GM12801 (cell line): ENCODE data around the gene DOK7.

Experiments
- TF ChIP-seq, protein P1 (sequence below): IDR thresholded peaks from one replicate; pipeline ENCODE4 v1.5.1; 2011; ENCODE audit warnings: control low read depth; ENCODE audit not compliant: insufficient read length; ENCODE audit errors: extremely low read depth

The DOK7 gene

DNA sequence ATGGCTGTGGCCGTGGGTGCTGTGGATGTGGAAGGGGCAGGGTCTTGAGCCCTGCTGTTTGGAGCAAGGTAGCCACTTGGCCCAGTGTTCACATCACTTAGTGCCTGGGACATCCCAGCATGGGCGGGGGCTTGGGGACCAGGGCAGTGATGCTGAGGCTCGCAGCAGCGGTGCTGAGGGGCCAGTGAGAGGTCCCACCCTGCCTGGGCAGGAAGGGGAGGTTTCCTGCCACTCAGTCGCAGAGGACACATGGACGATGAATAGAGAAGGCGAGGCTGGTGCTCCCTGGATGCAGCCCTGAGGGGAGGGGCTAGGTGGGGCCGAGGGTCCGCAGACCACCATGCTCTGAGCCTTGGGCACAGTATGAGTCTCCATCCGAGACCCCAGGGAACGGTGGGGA lies 25.7 kb downstream of the DOK7 start:
- TF ChIP-seq, protein P1, sequence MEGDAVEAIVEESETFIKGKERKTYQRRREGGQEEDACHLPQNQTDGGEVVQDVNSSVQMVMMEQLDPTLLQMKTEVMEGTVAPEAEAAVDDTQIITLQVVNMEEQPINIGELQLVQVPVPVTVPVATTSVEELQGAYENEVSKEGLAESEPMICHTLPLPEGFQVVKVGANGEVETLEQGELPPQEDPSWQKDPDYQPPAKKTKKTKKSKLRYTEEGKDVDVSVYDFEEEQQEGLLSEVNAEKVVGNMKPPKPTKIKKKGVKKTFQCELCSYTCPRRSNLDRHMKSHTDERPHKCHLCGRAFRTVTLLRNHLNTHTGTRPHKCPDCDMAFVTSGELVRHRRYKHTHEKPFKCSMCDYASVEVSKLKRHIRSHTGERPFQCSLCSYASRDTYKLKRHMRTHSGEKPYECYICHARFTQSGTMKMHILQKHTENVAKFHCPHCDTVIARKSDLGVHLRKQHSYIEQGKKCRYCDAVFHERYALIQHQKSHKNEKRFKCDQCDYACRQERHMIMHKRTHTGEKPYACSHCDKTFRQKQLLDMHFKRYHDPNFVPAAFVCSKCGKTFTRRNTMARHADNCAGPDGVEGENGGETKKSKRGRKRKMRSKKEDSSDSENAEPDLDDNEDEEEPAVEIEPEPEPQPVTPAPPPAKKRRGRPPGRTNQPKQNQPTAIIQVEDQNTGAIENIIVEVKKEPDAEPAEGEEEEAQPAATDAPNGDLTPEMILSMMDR: no peak

DNA sequence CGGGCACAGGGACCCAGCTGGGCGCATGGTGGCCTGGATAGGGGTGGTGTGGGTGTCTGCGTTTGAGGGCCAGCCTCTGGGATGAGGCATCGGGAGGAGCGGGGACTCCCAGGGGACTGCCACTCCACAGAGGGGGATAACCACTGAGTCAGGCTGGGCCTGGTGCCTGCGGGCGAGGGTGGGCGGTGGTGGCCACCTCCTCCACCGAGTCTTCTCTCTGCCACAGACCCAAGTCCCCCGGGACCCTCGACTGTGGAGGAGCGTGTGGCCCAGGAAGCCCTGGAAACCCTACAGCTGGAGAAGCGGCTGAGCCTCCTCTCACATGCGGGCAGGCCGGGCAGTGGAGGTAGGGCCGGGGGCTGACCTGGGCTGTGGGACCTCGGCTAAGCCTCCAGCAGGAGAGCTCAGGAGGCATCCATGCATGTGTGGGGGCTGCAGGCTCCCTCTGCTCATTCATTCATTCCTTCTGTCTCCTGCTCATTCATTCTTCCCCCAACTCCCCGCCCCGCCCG lies 26.4 kb downstream of the DOK7 start:
- TF ChIP-seq, protein P1: no peak

DNA sequence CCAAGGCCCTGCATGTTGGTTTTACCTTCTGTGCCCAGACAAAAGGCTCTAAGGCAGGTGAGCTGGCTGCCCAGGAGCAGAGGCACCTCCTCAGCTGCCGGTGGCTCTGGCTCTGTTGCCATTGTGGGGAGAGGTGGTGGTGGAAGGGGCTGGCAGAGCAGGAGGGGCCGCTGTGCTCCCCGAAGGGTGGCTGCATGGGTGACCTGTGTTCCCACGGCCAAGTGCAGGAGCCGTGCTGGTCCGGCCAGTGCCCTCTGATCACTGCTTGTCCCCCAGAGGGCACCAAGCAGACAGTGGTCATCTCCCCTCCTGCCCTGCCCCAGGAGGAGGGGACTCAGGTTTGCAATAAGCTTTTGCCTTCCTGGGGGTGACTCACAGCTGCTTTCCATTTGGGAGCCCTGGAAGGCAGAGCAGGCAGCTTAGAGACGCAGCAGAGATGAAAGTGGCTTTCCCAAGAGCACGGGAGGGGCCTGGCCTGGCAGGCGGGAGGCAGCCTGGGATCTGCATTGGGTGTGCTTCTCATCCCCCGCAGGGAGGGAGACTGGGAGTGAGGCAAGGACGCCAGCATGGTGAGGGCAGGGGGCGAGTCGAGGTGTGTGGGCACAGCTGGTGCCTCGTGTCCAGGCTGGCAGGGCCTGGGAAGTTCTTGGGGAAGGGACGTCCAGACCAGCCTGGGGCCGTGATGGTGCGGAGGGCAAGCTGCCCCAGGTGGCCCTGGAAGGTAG lies 28.7 kb downstream of the DOK7 start:
- TF ChIP-seq, protein P1: no peak

DNA sequence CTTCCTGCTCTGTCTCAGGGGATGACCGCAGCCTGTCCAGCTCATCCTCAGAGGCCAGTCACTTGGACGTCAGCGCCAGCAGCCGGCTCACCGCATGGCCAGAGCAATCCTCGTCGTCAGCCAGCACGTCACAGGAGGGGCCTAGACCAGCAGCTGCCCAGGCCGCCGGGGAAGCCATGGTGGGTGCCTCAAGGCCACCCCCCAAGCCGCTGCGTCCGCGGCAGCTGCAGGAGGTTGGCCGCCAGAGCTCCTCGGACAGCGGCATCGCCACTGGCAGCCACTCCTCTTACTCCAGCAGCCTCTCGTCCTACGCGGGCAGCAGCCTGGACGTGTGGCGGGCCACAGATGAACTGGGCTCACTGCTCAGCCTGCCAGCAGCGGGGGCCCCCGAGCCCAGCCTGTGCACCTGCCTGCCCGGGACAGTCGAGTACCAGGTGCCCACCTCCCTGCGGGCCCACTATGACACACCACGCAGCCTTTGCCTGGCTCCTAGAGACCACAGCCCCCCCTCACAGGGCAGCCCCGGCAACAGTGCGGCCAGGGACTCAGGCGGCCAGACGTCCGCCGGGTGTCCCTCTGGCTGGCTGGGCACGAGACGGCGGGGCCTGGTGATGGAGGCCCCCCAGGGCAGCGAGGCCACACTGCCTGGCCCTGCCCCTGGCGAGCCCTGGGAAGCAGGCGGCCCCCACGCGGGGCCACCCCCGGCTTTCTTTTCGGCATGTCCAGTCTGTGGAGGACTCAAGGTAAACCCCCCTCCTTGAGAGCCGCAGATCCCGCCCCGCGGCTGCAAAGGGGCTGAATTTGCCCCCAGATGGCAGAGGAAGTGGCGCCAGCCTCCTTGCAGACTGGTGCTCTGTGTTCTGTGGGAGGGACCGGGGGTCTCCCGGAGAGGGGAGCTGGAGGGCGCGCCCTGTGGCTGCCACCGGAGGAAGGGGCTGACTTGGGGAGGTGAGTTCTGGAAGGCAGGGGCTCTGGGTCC lies 29.9 kb downstream of the DOK7 start:
- TF ChIP-seq, protein P1: no peak

DNA sequence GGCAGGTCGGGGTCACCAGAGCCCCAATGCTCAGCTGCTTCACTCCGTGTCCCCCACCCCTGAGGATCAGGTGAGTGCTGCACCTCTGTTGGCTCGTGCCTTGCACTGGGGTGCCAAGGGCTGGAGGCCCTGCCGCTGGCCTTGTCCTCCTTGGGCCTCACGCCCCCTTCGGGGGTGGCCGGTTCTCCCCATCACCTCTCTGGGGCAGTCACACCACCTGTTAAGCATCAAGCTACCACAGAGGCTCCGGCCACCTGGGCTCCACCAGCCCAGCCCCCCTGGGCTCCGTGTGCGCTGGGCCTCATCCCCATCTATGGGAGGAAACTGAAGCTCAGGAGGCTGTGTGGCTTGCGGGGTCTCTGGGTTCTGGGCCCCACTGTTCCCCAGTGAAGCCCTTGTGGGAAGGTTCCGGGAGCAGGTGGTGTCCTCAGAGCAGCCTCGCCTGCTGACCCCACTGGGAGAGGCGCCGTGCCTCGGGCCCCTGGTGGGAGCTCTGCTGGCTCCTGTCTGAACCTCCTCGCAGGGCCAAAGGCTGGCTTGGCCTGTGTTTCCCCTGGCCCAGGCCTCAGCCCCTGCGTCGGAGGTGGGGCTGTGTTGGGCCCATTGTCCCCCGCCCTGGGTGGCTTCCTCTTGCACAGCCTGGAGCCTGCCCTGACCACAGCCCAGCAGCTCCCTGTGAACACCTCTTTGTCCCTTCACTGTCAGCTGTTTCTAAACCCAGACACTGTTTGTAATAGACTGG lies 30.8 kb downstream of the DOK7 start:
- TF ChIP-seq, protein P1: no peak

DNA sequence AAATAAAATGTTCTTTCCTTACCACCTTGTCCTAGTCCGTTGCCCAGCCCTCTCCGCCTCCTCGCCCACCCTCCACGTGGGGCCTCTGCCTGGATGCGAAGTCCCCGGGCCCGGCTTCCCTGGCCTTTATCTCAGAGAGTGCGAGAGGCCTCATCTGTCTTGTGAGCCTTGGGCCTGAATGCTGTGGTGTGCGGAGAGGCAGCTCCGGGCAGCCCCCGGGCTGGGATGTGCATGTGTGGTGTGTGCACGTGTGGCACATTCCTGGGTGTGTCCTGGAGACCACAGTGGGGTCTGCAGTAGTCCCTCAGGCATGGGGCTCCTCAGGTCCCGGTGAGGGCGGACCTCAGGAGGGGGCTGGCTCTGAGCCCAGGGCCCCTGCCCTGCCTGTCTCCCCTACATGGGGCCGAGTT lies 31.4 kb downstream of the DOK7 start:
- TF ChIP-seq, protein P1: no peak
